Pancreas (tissue), 10 donors: ENCODE data around the gene COL4A6. TPM values are rescaled to one million over a fixed set of nuclear protein-coding genes. Genes with fewer than 3 reads are reported as not detected.
"Not testable (repeated sequence)": the region's sequence is repeated elsewhere in the genome, so short reads cannot be mapped to it uniquely, and the experiment has no call there.

Experiments
- ATAC-seq, 4 donors: fragments of 200-7000 bp; cut with Tn5 transposase; one replicate each; pipeline versions ENCODE4 v1.8.0 to v1.9.1; 2020; ENCODE audit warnings: mild to moderate bottlenecking in 4 of 4, moderate library complexity in 4 of 4
- DNase-seq, 6 donors: peaks; one replicate each; pipeline ENCODE4 v3.0.0-alpha.2; 2020
- FAIRE-seq: peaks from 2 replicates; lab custom pipeline; 2012; peaks lifted over from hg19 to GRCh38; lab: Jason Lieb, UNC
- H3K27ac ChIP-seq, 4 donors: fragments of 200-600 bp; sonication (generic); 1 replicate in 3 of 4; 2 replicates in 1 of 4; pipeline versions ENCODE4 v1.5.0 to v1.8.0; 2020
- H3K27me3 ChIP-seq, 4 donors: fragments of 200-600 bp; one replicate each; pipeline ENCODE4 v1.8.0; 2021
- H3K36me3 ChIP-seq, 3 donors: fragments of 200-600 bp; sonication (generic) in 1 of 3; one replicate each; pipeline versions ENCODE4 v1.5.0 to v1.8.0; 2020 to 2021
- H3K4me1 ChIP-seq, 3 donors: fragments of 200-600 bp; one replicate each; pipeline ENCODE4 v1.8.0; 2021
- H3K4me3 ChIP-seq, 4 donors: fragments of 200-600 bp; sonication (generic) in 2 of 4; one replicate each; pipeline versions ENCODE4 v1.5.0 to v1.8.0; 2020 to 2021
- H3K9me3 ChIP-seq, 4 donors: fragments of 200-600 bp; one replicate each; pipeline ENCODE4 v1.8.0; 2021
- WGBS, 2 donors: extraction: QIAGEN DNeasy Blood & Tissue Kit; methylation state at CpG; one replicate each; pipeline ENCODE4 v1.1.7; 2013; 5-methylcytosine and 5-hydroxymethylcytosine counted together
- intact Hi-C, 3 donors: fragments of 100-400 bp; cut with DNase I; formaldehyde crosslinking; loops; one replicate each; pipeline versions ENCODE4 v1.11.1 to v1.14.2; 2022
- polyA plus RNA-seq, 2 donors: library from polyadenylated mRNA; stranded (reverse); fragments of 200-250 nt; gene quantifications; one replicate each; pipeline ENCODE4 v1.2.3, GENCODE V29; 2013
- total RNA-seq, 6 donors: library from RNA; stranded (reverse); fragmentation: NEBNext Ultra II Directional in 4 of 6; extraction: Animal tissue kit (Norgen Biotek cat#: 25700) in 4 of 6; gene quantifications; one replicate each; pipeline versions ENCODE4 v1.2.1 to v1.2.4, GENCODE V29; 2021 to 2023
- TF ChIP-seq, protein P1 (sequence below), 4 donors: fragments of 200-600 bp; sonication (generic) in 3 of 4; IDR thresholded peaks; one replicate each; pipeline versions ENCODE4 v1.5.0 to v1.8.0; 2021; ENCODE audit warnings: antibody characterized with exemption in 4 of 4
- donor health status: healthy with polysubstance abuse.
- donor health status: DM: no; HTN: no; CAD: no; lungs with moderate emphysema.
- donor health status: DM: no; HTN: no; CAD: no.
- donor health status: control.
- donor health status: control.
- donor health status: Bipolar disorder and iron deficiency.
- donor health status: DM: yes; HTN: yes; CAD: no.
- donor health status: DM: no; HTN: no; CAD: no.
- donor health status: DM: no; HTN: no; CAD: no.
- donor health status: DM: yes; HTN: yes; CAD: no.

Gene COL4A6
- total RNA-seq (under 1 TPM in 4 of 6 donors, not detected in 2; 0.06 to 0.25 (median 0.07) TPM), polyA plus RNA-seq (under 1 TPM; 0.11 to 0.14 TPM)

DNA sequence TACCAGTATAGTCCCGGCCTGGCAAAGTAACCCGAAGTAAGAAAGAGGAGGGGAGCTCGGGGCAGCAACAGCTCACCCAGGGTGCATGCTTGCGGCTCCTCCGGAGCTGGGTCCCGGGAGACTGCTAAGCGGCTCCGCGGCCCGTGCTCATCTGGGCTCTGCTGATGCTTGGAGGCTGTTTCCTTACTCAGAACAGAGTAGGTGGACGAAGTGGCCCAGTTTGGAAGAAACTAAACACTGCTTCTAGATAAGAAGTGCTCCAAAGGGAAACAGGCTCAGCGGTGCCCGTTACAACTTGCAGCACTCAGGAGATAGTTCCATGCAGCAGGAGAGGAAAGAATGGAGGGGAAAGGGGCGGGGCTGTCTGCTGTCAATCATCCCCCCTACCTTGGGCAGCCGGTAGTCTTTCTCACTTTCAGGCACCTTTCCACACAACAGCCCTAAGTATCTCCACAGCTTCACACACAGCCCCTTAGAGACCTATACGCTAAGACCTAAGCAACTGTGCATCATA lies at the start of gene COL4A6:
Gene COL4A6, minus strand, starts transcription at position 313 of the 514 bp plus-strand sequence. Its CDS starts 226 bp downstream, at position 87.
- H3K27me3 ChIP-seq: peaks cover 0 to 31% (median 1%) of the 10 kb centered on the region in 4 donors
- intact Hi-C loops: no loop called here
- 7 to 29% methylated on average over 16 of the region's 16 CpGs for WGBS, 2 donors
- H3K9me3 ChIP-seq: no peaks in the 10 kb centered on the region
- TF ChIP-seq, protein P1, sequence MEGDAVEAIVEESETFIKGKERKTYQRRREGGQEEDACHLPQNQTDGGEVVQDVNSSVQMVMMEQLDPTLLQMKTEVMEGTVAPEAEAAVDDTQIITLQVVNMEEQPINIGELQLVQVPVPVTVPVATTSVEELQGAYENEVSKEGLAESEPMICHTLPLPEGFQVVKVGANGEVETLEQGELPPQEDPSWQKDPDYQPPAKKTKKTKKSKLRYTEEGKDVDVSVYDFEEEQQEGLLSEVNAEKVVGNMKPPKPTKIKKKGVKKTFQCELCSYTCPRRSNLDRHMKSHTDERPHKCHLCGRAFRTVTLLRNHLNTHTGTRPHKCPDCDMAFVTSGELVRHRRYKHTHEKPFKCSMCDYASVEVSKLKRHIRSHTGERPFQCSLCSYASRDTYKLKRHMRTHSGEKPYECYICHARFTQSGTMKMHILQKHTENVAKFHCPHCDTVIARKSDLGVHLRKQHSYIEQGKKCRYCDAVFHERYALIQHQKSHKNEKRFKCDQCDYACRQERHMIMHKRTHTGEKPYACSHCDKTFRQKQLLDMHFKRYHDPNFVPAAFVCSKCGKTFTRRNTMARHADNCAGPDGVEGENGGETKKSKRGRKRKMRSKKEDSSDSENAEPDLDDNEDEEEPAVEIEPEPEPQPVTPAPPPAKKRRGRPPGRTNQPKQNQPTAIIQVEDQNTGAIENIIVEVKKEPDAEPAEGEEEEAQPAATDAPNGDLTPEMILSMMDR (IDR thresholded peaks at IDR 0.05): no peak
- peak in 3 of 4 donors; percentile 28 to 57 (median 37) for ATAC-seq
- H3K36me3 ChIP-seq: no peaks in the 10 kb centered on the region
- no peak for FAIRE-seq
- H3K27ac ChIP-seq: no peak within 1 kb of the TSS
- peak in 4 of 6 donors; percentile 1 to 53 (median 24) for DNase-seq
- peak within 1 kb of the TSS in 2 of 4 donors; percentile 26 to 43 for H3K4me3 ChIP-seq
- no peaks in the 10 kb centered on the region for H3K4me1 ChIP-seq

DNA sequence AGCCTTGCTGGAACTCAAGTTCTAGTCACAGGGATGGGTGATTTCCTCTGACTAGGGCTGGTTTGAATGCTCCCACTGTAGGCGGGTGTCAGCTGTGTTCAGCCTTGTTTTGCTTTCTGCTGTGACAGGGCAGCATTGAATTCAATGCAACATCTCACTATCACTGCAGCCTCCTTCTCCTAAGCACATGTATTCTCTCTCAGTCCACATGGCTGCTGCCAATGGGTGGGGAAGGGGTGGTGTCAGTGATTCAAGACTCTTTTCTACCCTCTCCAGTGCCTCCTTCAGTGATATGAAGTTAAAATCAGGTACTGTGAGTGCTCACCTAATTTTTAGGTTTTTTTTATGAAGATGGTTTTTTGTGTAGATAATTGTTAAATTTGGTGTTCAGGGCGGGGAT lies 47.7 kb upstream of the COL4A6 start:
- TF ChIP-seq, protein P1 (IDR thresholded peaks at IDR 0.05): no peak
- intact Hi-C loops: no loop called here
- H3K27ac ChIP-seq: no peak overlapping the region
- WGBS, 2 donors: 63 to 92% methylated on average over 2 of the region's 2 CpGs
- DNase-seq: no peak
- H3K27me3 ChIP-seq: peaks cover 0 to 3% (median 0%) of the 10 kb centered on the region in 4 donors
- H3K4me3 ChIP-seq: no peak overlapping the region
- H3K4me1 ChIP-seq: no peaks in the 10 kb centered on the region
- H3K36me3 ChIP-seq: no peaks in the 10 kb centered on the region
- FAIRE-seq: no peak
- no peaks in the 10 kb centered on the region for H3K9me3 ChIP-seq
- no peak for ATAC-seq

DNA sequence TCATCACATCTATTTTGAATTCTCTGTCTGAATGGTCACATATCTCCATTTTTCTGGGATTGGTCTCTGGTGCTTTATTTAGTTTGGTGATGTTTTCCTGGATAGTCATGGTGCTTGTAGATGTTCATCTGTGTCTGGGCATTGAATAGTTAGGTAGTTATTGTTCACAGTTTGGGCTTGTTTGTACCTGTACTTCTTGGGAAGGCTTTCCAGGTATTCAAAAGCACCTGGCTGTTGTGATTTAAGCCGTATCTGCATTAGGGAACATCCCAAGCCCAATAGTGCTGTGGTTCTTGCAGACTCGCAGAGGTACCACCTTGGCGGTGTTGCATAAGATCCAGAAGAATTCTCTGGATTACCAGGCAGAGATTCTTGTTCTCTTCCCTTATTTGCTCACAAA lies 46.0 kb upstream of the COL4A6 start:
- intact Hi-C loops: no loop called here

DNA sequence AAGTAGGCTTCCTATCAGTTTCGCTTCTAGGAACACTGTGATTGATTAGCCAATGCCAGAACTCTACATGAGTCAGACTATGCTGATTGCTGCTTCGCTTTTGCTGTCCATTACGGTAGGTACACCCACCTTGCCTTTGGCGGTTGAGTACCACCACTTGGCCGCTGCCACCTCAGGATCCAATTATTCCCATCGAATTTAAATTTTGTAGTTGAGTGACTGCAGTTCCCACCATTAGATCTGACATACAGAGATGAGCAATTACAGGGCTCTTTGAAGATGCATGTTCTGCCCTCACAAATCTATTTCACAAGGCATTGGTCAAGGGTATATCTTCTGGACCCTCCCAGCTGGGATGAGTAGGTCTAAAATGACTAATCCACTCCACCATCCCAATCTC lies 43.3 kb upstream of the COL4A6 start:
- 78 to 91% methylated on average over 6 of the region's 6 CpGs for WGBS, 2 donors
- H3K27me3 ChIP-seq, H3K4me3 ChIP-seq, H3K9me3 ChIP-seq, H3K27ac ChIP-seq, H3K36me3 ChIP-seq, H3K4me1 ChIP-seq, ATAC-seq, DNase-seq, FAIRE-seq, intact Hi-C loops: not testable (repeated sequence)

More for the DNA sequence above, 46.0 kb upstream of the COL4A6 start:
- 69 to 81% methylated on average over 3 of the region's 3 CpGs for WGBS, 2 donors
- H3K27me3 ChIP-seq: peaks cover 0 to 3% (median 0%) of the 10 kb centered on the region in 4 donors
- no peak for FAIRE-seq
- ATAC-seq: no peak
- no peaks in the 10 kb centered on the region for H3K9me3 ChIP-seq
- DNase-seq: no peak
- no peak overlapping the region for H3K27ac ChIP-seq
- TF ChIP-seq, protein P1 (IDR thresholded peaks at IDR 0.05): no peak
- H3K36me3 ChIP-seq: no peaks in the 10 kb centered on the region
- H3K4me1 ChIP-seq: no peaks in the 10 kb centered on the region
- H3K4me3 ChIP-seq: no peak overlapping the region

DNA sequence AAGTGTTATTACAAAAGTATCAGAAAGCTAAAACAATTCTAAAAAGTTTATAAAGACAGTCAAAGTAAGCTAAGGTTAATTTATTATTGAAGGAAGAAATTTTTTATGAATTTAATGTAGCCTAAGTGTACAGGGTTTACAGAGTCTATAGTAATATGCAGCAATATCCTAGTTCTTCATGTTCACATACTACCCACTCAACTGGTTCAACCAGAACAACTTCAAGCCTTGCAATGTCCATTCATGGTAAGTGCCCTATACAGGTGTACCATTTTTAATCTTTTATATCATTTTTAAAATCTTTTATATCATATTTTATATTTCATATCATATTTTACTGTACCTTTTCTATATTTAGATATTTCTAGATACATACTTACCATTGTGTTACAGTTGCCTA lies 35.8 kb upstream of the COL4A6 start:
- Histone ChIP-seq H3K27ac (no peak overlapping the region), H3K9me3 (no peaks in the 10 kb centered on the region), H3K4me1 (no peaks in the 10 kb centered on the region), H3K4me3 (no peak overlapping the region), H3K27me3 (peaks cover 0 to 10% (median 0%) of the 10 kb centered on the region in 4 donors), H3K36me3 (no peaks in the 10 kb centered on the region)
- intact Hi-C loops: no loop called here
- TF ChIP-seq, protein P1 (IDR thresholded peaks at IDR 0.05): no peak
- no peak for DNase-seq
- peak; percentile 88 for FAIRE-seq
- ATAC-seq: no peak
